Measurements from ENCODE around the gene SDK1.

Gene SDK1

DNA sequence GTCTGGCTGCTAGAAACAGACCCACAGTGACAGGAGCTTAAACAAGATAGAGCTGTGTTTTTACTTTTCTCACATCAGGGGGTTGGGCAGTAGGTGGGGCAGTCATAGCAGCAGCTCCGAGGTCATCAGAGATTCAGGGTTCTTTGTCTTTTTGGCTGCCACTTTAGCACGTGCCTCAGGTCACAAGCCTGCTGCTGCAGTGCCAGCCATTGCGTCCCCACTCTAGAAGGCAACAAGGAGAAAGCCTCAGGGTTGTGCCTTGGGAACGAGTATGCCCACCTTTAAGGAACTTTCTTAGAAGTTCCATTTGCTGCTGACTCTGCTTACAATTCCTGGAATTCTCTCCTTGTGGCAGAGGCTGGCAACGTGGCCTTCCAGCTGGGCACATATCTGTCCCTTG is 720.4 kb downstream of the SDK1 start:
- no peak for DNase-seq (ENCODE audit: extremely low read depth, low read depth)
- TF ChIP-seq CTCF (IDR thresholded peaks at IDR 0.05; ENCODE audit: low read depth, low read length): no peak

DNA sequence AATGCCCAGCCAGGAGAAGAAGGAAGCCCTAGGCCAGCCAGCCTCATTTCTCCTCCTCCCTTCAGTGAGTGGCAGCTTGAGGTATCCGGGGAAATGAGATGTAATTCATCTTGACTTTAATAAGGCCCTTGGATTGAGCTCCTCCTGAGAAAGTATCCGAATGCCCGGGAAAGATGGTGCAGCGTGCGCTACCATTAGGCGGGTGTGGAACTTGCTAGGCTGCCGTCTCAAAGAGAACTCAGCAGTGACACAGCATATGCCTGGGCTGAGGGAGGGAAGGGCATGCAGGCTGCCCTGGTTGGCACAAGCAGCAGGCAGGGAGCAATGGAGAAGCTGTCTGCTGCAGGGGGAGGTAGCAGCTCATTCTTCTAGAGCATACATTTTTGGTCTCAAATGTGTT is 721.2 kb downstream of the SDK1 start:
- no peak for DNase-seq (ENCODE audit: extremely low read depth, low read depth)
- no peak for TF ChIP-seq CTCF (IDR thresholded peaks at IDR 0.05; ENCODE audit: low read depth, low read length)

GRCh38 chr7:4023502-4023901 is 722.5 kb downstream of the SDK1 start:
- DNase-seq (ENCODE audit: extremely low read depth, low read depth): no peak
- TF ChIP-seq CTCF (IDR thresholded peaks at IDR 0.05; ENCODE audit: low read depth, low read length): no peak

DNA sequence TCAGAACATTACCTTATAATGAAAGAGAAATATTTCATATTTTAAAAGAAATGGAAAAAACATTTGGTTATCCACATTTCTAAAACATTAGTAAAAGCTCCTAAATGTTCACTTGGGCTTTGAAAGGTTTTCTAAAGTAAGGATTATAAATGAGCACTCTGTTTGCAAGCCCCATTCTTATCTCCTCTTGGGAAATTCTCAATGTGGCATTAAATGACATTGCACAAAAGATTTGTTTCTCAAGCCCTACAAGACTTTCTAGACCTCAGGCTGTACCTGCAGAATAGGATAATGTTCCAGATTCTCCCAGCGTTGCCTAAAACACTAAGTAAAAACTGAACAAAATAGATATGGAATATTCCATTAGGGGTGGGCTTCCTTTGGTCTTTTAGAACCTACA is 723.1 kb downstream of the SDK1 start:
- TF ChIP-seq CTCF (IDR thresholded peaks at IDR 0.05; ENCODE audit: low read depth, low read length): no peak
- no peak for DNase-seq (ENCODE audit: extremely low read depth, low read depth)

DNA sequence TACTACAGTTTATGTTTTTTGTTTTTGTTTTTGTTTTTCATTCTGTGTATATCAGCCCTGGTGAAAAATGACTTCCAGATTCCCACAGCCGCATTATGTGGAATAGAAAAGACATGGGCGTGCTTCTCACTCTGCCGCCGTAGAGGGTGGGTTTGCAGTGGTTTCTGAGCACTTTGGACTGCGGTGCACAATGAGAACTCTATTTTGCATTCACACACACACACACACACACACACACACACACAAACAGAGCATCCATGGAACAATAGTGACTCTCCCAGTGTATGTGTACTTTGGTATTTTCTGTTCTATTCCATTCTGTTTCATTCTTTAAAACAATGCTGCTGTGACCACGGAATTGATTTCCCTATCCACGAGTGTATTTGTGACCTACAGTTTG is 723.8 kb downstream of the SDK1 start:
- DNase-seq (ENCODE audit: extremely low read depth, low read depth): no peak
- no peak for TF ChIP-seq CTCF (IDR thresholded peaks at IDR 0.05; ENCODE audit: low read depth, low read length)

GRCh38 chr7:4025210-4025609 is 724.2 kb downstream of the SDK1 start:
- DNase-seq (ENCODE audit: extremely low read depth, low read depth): no peak
- TF ChIP-seq CTCF (IDR thresholded peaks at IDR 0.05; ENCODE audit: low read depth, low read length): no peak

DNA sequence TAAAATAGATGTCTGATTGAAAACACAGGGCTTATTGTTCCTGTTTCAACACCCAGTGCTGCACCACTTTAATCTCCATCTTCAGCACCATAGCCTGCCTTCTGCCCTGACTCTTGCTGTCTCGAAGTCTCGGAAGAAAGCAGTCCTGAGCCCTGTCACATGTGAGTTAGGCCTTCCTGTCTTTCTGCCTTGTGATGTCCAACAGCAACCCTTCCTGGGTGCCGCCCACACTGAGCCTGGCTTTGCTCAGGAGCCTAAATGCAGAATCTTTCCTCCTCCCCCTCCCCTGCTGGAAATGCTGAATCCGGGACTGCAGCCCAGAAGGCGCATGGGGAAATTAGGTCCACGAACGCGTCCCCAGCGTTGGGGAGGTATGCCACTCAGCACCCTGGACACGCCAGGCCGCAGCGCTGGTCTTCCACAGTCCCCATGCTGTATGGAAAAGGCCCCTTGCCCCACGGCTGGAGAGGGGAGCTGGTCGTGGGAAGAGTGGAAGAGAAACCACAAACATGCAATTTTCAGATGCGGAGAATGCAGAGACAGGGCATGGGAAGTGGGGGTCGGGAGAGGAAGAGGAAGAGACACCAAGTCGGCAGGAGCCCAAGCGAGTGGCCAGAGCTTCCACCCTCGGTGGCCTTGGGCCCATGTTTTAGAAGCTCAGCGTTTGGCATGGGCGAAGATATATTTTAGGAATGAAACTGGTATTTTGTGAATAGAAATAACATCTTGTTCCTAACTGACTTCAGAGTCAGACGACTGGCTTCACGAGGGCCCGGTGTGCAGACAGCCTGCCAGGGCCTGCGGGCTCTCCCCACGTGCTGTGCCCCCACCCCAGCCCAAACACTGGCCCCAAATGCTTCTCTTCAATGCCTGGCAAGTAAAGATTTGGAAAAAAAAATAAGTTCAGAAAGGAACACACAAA is 724.9 kb downstream of the SDK1 start:
- DNase-seq (ENCODE audit: extremely low read depth, low read depth): no peak
- no peak for TF ChIP-seq CTCF (IDR thresholded peaks at IDR 0.05; ENCODE audit: low read depth, low read length)
